LNCaP clone FGC (cell line): Measurements from ENCODE around the gene RPA3.

Experiments used
- DNase-seq: peaks from one replicate; pipeline ENCODE4 v3.0.0-alpha.2; 2011; ENCODE audit warnings: low read depth
- H3K4me3 ChIP-seq: 2 replicates; pipeline ENCODE4 v1.5.1; 2011; ENCODE audit warnings: mild to moderate bottlenecking, low read depth, low read length, control low read depth
- TF ChIP-seq, protein P1 (sequence below): IDR thresholded peaks from 2 replicates; pipeline ENCODE4 v1.5.1; 2012; ENCODE audit warnings: mild to moderate bottlenecking; ENCODE audit not compliant: control insufficient read depth, insufficient read depth; ENCODE audit errors: extremely low read depth

The RPA3 gene

DNA sequence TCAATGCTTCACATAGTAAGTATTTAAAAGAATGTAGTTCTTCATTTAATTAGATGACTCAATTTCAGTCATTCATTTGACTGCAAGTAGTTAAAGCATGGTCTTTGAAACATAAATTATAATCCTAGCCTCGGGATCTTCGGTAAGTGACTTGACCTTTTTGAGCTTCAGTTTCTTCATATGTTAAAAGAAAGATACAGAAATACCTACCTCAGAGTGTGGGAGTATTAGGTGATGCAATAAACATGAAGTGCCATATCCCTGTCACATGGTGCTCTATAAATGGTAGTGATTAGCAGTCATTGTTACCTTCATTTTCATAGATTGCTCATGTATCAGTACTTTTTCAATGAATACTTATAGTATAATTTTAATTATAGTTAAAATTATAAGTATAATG, 109.1 kb downstream of the RPA3 start:
- no peak for DNase-seq
- TF ChIP-seq, protein P1, sequence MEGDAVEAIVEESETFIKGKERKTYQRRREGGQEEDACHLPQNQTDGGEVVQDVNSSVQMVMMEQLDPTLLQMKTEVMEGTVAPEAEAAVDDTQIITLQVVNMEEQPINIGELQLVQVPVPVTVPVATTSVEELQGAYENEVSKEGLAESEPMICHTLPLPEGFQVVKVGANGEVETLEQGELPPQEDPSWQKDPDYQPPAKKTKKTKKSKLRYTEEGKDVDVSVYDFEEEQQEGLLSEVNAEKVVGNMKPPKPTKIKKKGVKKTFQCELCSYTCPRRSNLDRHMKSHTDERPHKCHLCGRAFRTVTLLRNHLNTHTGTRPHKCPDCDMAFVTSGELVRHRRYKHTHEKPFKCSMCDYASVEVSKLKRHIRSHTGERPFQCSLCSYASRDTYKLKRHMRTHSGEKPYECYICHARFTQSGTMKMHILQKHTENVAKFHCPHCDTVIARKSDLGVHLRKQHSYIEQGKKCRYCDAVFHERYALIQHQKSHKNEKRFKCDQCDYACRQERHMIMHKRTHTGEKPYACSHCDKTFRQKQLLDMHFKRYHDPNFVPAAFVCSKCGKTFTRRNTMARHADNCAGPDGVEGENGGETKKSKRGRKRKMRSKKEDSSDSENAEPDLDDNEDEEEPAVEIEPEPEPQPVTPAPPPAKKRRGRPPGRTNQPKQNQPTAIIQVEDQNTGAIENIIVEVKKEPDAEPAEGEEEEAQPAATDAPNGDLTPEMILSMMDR = no peak

DNA sequence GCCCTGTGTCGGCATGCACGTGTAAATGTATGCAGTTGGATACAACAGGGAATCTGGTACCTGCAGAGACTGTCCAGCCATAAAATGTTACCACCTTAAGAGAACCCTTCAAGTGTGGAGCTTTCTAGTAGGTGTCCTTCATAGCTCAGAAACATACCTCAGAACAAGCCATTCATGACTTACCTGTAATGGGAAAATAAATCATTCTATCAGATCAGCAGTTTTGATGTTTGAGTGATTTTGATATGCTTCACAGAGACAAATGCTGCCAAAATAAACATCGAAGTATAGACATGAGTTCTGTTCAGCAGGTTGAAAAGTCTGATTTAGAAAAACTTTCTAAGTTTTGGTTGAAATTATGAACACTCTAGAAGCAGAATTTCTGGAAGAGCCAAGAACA, 111.4 kb downstream of the RPA3 start:
- TF ChIP-seq, protein P1 = no peak
- no peak overlapping the region for H3K4me3 ChIP-seq
- DNase-seq = no peak

More for the DNA sequence above, 109.1 kb downstream of the RPA3 start:
- no peak overlapping the region for H3K4me3 ChIP-seq

GRCh38 chr7:7596176-7596575, 122.2 kb downstream of the RPA3 start:
- DNase-seq = no peak

GRCh38 chr7:7595451-7595850, 123.0 kb downstream of the RPA3 start:
- no peak for DNase-seq
- H3K4me3 ChIP-seq = no peak overlapping the region
- TF ChIP-seq, protein P1 = peak; percentile 45

More at GRCh38 chr7:7596176-7596575, 122.2 kb downstream of the RPA3 start:
- TF ChIP-seq, protein P1 = no peak
- H3K4me3 ChIP-seq = no peak overlapping the region
